Transverse colon (tissue), 4 donors: ENCODE results near the gene ARHGAP42. TPM values are rescaled to one million over a fixed set of nuclear protein-coding genes. Genes with fewer than 3 reads are reported as not detected.

Experiments used
- DNase-seq: peaks from one replicate; pipeline ENCODE4 v3.0.0-alpha.2; 2019
- H3K27ac ChIP-seq, 4 donors: fragments of 200-600 bp; sonication (generic); 2 replicates each; pipeline ENCODE4 v1.5.1; 2016 to 2018; ENCODE audit warnings: inconsistent platforms in 4 of 4
- H3K27me3 ChIP-seq: fragments of 200-600 bp; sonication (generic); 2 replicates; pipeline ENCODE4 v1.5.1; 2017; ENCODE audit warnings: inconsistent platforms
- H3K36me3 ChIP-seq, 4 donors: fragments of 200-600 bp; sonication (generic); 2 replicates each; pipeline ENCODE4 v1.5.1; 2017 to 2019; ENCODE audit warnings: inconsistent platforms in 4 of 4
- H3K4me1 ChIP-seq, 4 donors: fragments of 200-600 bp; sonication (generic); 2 replicates each; pipeline ENCODE4 v1.5.1; 2017 to 2020; ENCODE audit warnings: inconsistent platforms in 4 of 4
- H3K4me3 ChIP-seq, 4 donors: fragments of 200-600 bp; sonication (generic); 1 replicate in 1 of 4; 2 replicates in 3 of 4; pipeline versions ENCODE4 v1.5.1 to v1.6.1; 2017 to 2019; ENCODE audit warnings: inconsistent platforms in 4 of 4
- H3K9me3 ChIP-seq, 2 donors: fragments of 200-600 bp; sonication (generic); 2 replicates each; pipeline ENCODE4 v1.5.1; 2017 to 2019; ENCODE audit warnings: inconsistent platforms in 2 of 2
- CTCF ChIP-seq, 5 experiments: fragments of 200-600 bp in 3 of 5; fragments of 450-650 bp in 2 of 5; sonication (generic) in 3 of 5; IDR thresholded peaks; 1 replicate in 2 of 5; 2 replicates in 3 of 5; pipeline ENCODE4 v1.5.1; 2016 to 2017; ENCODE audit warnings: antibody characterized with exemption in 5 of 5, inconsistent platforms in 3 of 5, mild to moderate bottlenecking in 2 of 5, moderate library complexity in 1 of 5
- EP300 ChIP-seq: sonication (generic); formaldehyde crosslinking; IDR thresholded peaks from one replicate; pipeline ENCODE4 v1.6.1; 2017; ENCODE audit warnings: antibody characterized with exemption, low read depth
- POLR2A ChIP-seq: fragments of 450-650 bp; IDR thresholded peaks from one replicate; pipeline ENCODE4 v1.6.1; 2016; ENCODE audit warnings: antibody characterized with exemption, mild to moderate bottlenecking, moderate library complexity
- POLR2AphosphoS5 ChIP-seq, 3 donors: sonication (generic); formaldehyde crosslinking; IDR thresholded peaks; one replicate each; pipeline ENCODE4 v1.6.1; 2016; ENCODE audit warnings: antibody characterized with exemption in 3 of 3
- WGBS, 2 donors: methylation state at CpG; one replicate each; pipeline ENCODE4 v1.1.5; 2018; ENCODE audit warnings: low coverage in 1 of 2; 5-methylcytosine and 5-hydroxymethylcytosine counted together
- in situ Hi-C, 4 donors: fragments of 200-750 bp; cut with MboI; loops; one replicate each; pipeline versions ENCODE4 v1.15.0 to v1.15.1; 2017; ENCODE audit warnings: low sequenced_read_pairs in 3 of 4, low pct_ligation_motif_present in 1 of 4, low pct_unique_long_range_greater_than_20kb in 1 of 4
- intact Hi-C: fragments of 100-400 bp; cut with DNase I; formaldehyde crosslinking; loops from one replicate; pipeline ENCODE4 v1.15.1; 2023; ENCODE audit warnings: low total_unique reads
- total RNA-seq, 4 donors: library from RNA; depleted of rRNA; stranded (reverse); fragments of >200 nt; gene quantifications; one replicate each; pipeline ENCODE4 v1.1.0, GENCODE V29; 2016

ARHGAP42 gene
- total RNA-seq, 4 donors from 2014 or later = 33.3 to 62.5 (median 40.9) TPM

- no peaks in the 10 kb centered on the region for H3K4me1 ChIP-seq
- in situ Hi-C loops = no loop called here
- 81 to 83% methylated on average over 2 of the region's 2 CpGs for WGBS, 2 donors
- no peaks in the 10 kb centered on the region for H3K27me3 ChIP-seq
- DNase-seq = no peak
- no peaks in the 10 kb centered on the region for H3K36me3 ChIP-seq
- no peak overlapping the region for H3K4me3 ChIP-seq
- no peaks in the 10 kb centered on the region for H3K9me3 ChIP-seq
- intact Hi-C loops = no loop called here
- no peak for TF ChIP-seq CTCF (IDR thresholded peaks at IDR 0.05)
- no peak for TF ChIP-seq EP300
- no peak for TF ChIP-seq POLR2A
- no peak for TF ChIP-seq POLR2AphosphoS5 (IDR thresholded peaks at IDR 0.05)
- no peak overlapping the region for H3K27ac ChIP-seq
Observed at GRCh38 chr11:100837311-100837710, 150.2 kb downstream of the ARHGAP42 start.

DNA sequence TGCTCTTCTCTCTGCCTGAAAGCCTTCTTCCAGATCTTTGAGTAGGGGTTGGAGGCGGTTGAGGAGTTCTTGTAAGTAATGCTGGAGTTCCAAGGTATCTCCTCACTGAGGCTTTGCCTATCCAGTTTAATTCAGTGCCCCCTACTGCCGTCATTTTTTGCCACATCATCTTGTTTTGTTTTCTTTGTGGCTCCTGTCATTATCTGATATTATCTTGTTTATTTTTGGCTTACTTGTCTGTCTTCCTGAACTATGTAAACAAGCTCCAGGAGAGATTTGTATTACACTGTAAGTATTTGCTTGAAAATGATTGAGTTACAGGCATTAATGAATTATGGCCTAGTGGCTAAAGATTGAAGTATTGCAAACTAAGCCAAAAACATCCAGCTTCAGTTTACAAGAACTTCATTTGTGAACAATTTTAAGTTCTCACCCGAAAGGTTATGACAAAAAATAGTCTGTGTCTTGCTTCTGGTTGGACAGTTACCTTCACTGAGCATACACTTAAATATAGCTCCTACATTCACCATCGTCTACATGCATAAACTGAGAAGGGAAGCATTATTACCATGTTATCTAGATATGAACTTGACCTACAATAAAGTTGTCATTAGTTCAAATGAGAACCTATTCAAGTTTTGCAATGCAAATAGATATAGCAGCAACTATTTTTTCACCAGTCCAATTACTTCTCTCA is 154.8 kb downstream of the ARHGAP42 start:
- Histone ChIP-seq H3K4me3 (no peak overlapping the region), H3K36me3 (no peaks in the 10 kb centered on the region), H3K9me3 (no peaks in the 10 kb centered on the region), H3K27ac (no peak overlapping the region), H3K4me1 (no peaks in the 10 kb centered on the region), H3K27me3 (no peaks in the 10 kb centered on the region)
- intact Hi-C loops = no loop called here
- no peak for DNase-seq
- 87 to 93% methylated on average over 3 to 4 of the region's 4 CpGs for WGBS, 2 donors
- in situ Hi-C loops = no loop called here
- TF ChIP-seq CTCF (IDR thresholded peaks at IDR 0.05) = no peak
- no peak for TF ChIP-seq POLR2A
- no peak for TF ChIP-seq EP300
- no peak for TF ChIP-seq POLR2AphosphoS5 (IDR thresholded peaks at IDR 0.05)

GRCh38 chr11:100847696-100848216 is 160.7 kb downstream of the ARHGAP42 start:
- DNase-seq = no peak
- TF ChIP-seq EP300 = no peak
- no peak for TF ChIP-seq POLR2AphosphoS5 (IDR thresholded peaks at IDR 0.05)
- TF ChIP-seq CTCF (IDR thresholded peaks at IDR 0.05) = no peak
- TF ChIP-seq POLR2A = no peak
- whole genome bisulfite sequencing, 2 donors = 60 to 67% methylated on average over 3 of the region's 3 CpGs
- intact Hi-C loops (no loop called here), in situ Hi-C loops (no loop called here)
- Histone ChIP-seq H3K36me3 (no peaks in the 10 kb centered on the region), H3K27me3 (no peaks in the 10 kb centered on the region), H3K27ac (no peak overlapping the region), H3K4me3 (no peak overlapping the region), H3K9me3 (no peaks in the 10 kb centered on the region), H3K4me1 (peaks cover 0 to 13% (median 6%) of the 10 kb centered on the region in 4 donors)

- 16 to 22% methylated on average over 4 of the region's 4 CpGs for WGBS, 2 donors
- intact Hi-C loops = no loop called here
- in situ Hi-C loops = no loop called here
- H3K9me3 ChIP-seq = no peaks in the 10 kb centered on the region
- no peaks in the 10 kb centered on the region for H3K36me3 ChIP-seq
- TF ChIP-seq POLR2A = no peak
- no peak for TF ChIP-seq CTCF (IDR thresholded peaks at IDR 0.05)
- TF ChIP-seq POLR2AphosphoS5 (IDR thresholded peaks at IDR 0.05) = no peak
- TF ChIP-seq EP300 = no peak
- H3K4me1 ChIP-seq = peaks cover 0 to 13% (median 6%) of the 10 kb centered on the region in 4 donors
- no peak overlapping the region for H3K4me3 ChIP-seq
- peak overlapping the region in 1 of 4 donors; percentile 18 for H3K27ac ChIP-seq
- no peak for DNase-seq
- no peaks in the 10 kb centered on the region for H3K27me3 ChIP-seq
Observed at GRCh38 chr11:100849009-100849900, 162.2 kb downstream of the ARHGAP42 start.
